IPS-18a (cell line): ENCODE measurements around the gene PXT1.

Source experiments
- H3K27ac ChIP-seq: one replicate; pipeline ENCODE4 v1.5.1; 2013; ENCODE audit warnings: low read length
- H3K27me3 ChIP-seq: one replicate; pipeline ENCODE4 v1.6.1; 2013; ENCODE audit warnings: mild to moderate bottlenecking, low read length; ENCODE audit not compliant: control insufficient read depth, insufficient read depth
- H3K36me3 ChIP-seq: one replicate; pipeline ENCODE4 v1.6.1; 2013; ENCODE audit warnings: low read depth, low read length; ENCODE audit not compliant: control insufficient read depth
- H3K4me1 ChIP-seq: one replicate; pipeline ENCODE4 v1.6.1; 2013; ENCODE audit warnings: low read depth, low read length; ENCODE audit not compliant: control insufficient read depth
- H3K4me3 ChIP-seq: one replicate; pipeline ENCODE4 v1.5.1; 2013; ENCODE audit warnings: low read length
- H3K9ac ChIP-seq: one replicate; pipeline ENCODE4 v1.6.1; 2013; ENCODE audit warnings: mild to moderate bottlenecking, low read length, moderate library complexity
- H3K9me3 ChIP-seq: one replicate; pipeline ENCODE4 v1.6.1; 2013; ENCODE audit warnings: low read depth, low read length; ENCODE audit not compliant: control insufficient read depth

Gene PXT1

GRCh38 chr6:36350681-36351571 lies 91.7 kb downstream of the PXT1 start:
- Histone ChIP-seq H3K27ac (no peak overlapping the region), H3K9ac (no peak overlapping the region), H3K36me3 (no peaks in the 10 kb centered on the region), H3K4me1 (no peaks in the 10 kb centered on the region), H3K9me3 (no peaks in the 10 kb centered on the region), H3K27me3 (no peaks in the 10 kb centered on the region), H3K4me3 (no peak overlapping the region)

- Histone ChIP-seq H3K4me3 (no peak overlapping the region), H3K36me3 (no peaks in the 10 kb centered on the region), H3K27me3 (no peaks in the 10 kb centered on the region), H3K9me3 (no peaks in the 10 kb centered on the region), H3K9ac (no peak overlapping the region), H3K4me1 (no peaks in the 10 kb centered on the region), H3K27ac (no peak overlapping the region)
These were observed 92.6 kb downstream of the PXT1 start for GRCh38 chr6:36350082-36350481.

- Histone ChIP-seq H3K27me3 (no peaks in the 10 kb centered on the region), H3K9me3 (no peaks in the 10 kb centered on the region), H3K4me1 (no peaks in the 10 kb centered on the region), H3K27ac (no peak overlapping the region), H3K4me3 (no peak overlapping the region), H3K36me3 (no peaks in the 10 kb centered on the region), H3K9ac (no peak overlapping the region)
These were observed 93.4 kb downstream of the PXT1 start for GRCh38 chr6:36349240-36349639.

GRCh38 chr6:36347621-36348020 lies 95.0 kb downstream of the PXT1 start:
- Histone ChIP-seq H3K27me3 (no peaks in the 10 kb centered on the region), H3K36me3 (no peaks in the 10 kb centered on the region), H3K27ac (no peak overlapping the region), H3K4me1 (no peaks in the 10 kb centered on the region), H3K9ac (no peak overlapping the region), H3K4me3 (no peak overlapping the region), H3K9me3 (no peaks in the 10 kb centered on the region)

GRCh38 chr6:36346486-36347273 lies 96.0 kb downstream of the PXT1 start:
- Histone ChIP-seq H3K9me3 (no peaks in the 10 kb centered on the region), H3K9ac (no peak overlapping the region), H3K36me3 (no peaks in the 10 kb centered on the region), H3K4me1 (no peaks in the 10 kb centered on the region), H3K27ac (no peak overlapping the region), H3K27me3 (no peaks in the 10 kb centered on the region), H3K4me3 (no peak overlapping the region)

GRCh38 chr6:36345681-36346466 lies 96.8 kb downstream of the PXT1 start:
- Histone ChIP-seq H3K27me3 (peaks cover under 1% of the 10 kb centered on the region), H3K9me3 (no peaks in the 10 kb centered on the region), H3K9ac (no peak overlapping the region), H3K4me1 (no peaks in the 10 kb centered on the region), H3K27ac (no peak overlapping the region), H3K4me3 (no peak overlapping the region), H3K36me3 (no peaks in the 10 kb centered on the region)

GRCh38 chr6:36343109-36343680 lies 99.5 kb downstream of the PXT1 start:
- Histone ChIP-seq H3K9ac (no peak overlapping the region), H3K4me1 (no peaks in the 10 kb centered on the region), H3K27ac (no peak overlapping the region), H3K9me3 (no peaks in the 10 kb centered on the region), H3K27me3 (peaks cover 18% of the 10 kb centered on the region), H3K4me3 (no peak overlapping the region), H3K36me3 (no peaks in the 10 kb centered on the region)

- Histone ChIP-seq H3K36me3 (no peaks in the 10 kb centered on the region), H3K27ac (no peak overlapping the region), H3K4me3 (peak overlapping the region; percentile 44), H3K4me1 (no peaks in the 10 kb centered on the region), H3K9ac (no peak overlapping the region), H3K9me3 (no peaks in the 10 kb centered on the region), H3K27me3 (peaks cover 18% of the 10 kb centered on the region)
These were observed 101.8 kb downstream of the PXT1 start for GRCh38 chr6:36340618-36341454.
